ENCODE measurements around the gene NDUFA7. TPM values are rescaled to one million over a fixed set of nuclear protein-coding genes. Genes with fewer than 3 reads are reported as not detected.

The NDUFA7 gene
- total RNA-seq, 4 donors from 2014 or later, result 23.8 to 40.6 (median 32.8) TPM

GRCh38 chr19:8329996-8330395 lies 8.8 kb upstream of the NDUFA7 start:
- Histone ChIP-seq H3K27me3 (peaks cover 0 to 32% (median 5%) of the 10 kb centered on the region in 4 donors), H3K4me3 (no peak overlapping the region), H3K4me1 (peaks cover 13 to 23% (median 15%) of the 10 kb centered on the region in 3 donors), H3K36me3 (no peaks in the 10 kb centered on the region), H3K9me3 (no peaks in the 10 kb centered on the region), H3K27ac (no peak overlapping the region)
- WGBS, 2 donors, result 35 to 56% methylated on average over 3 of the region's 3 CpGs
- DNase-seq, result no peak
- TF ChIP-seq CTCF (IDR thresholded peaks at IDR 0.05) (no peak), POLR2A (IDR thresholded peaks at IDR 0.05) (no peak)
- intact Hi-C loops (cut with DNase I), result no loop called here

- no peak for DNase-seq
- Histone ChIP-seq H3K36me3 (peaks cover 0 to 22% (median 6%) of the 10 kb centered on the region in 3 donors), H3K27ac (peak overlapping the region in 1 of 4 donors; percentile 12), H3K9me3 (no peaks in the 10 kb centered on the region), H3K4me1 (peaks cover 16 to 37% (median 21%) of the 10 kb centered on the region in 3 donors), H3K27me3 (no peaks in the 10 kb centered on the region), H3K4me3 (no peak overlapping the region)
- TF ChIP-seq POLR2A (IDR thresholded peaks at IDR 0.05), result no peak
- TF ChIP-seq CTCF (IDR thresholded peaks at IDR 0.05), result no peak
- intact Hi-C loops (cut with DNase I), result no loop called here
- WGBS, 2 donors, result 69 to 72% methylated on average over 1 of the region's 3 CpGs
Observed at GRCh38 chr19:8325454-8325853, 4.3 kb upstream of the NDUFA7 start.

GRCh38 chr19:8324186-8325050 lies 3.2 kb upstream of the NDUFA7 start:
- 40 to 86% methylated on average over 4 to 5 of the region's 17 CpGs for WGBS, 2 donors
- H3K4me1 ChIP-seq, result peaks cover 25 to 47% (median 29%) of the 10 kb centered on the region in 3 donors
- intact Hi-C loops (cut with DNase I), result no loop called here
- H3K27me3 ChIP-seq, result no peaks in the 10 kb centered on the region
- H3K36me3 ChIP-seq, result peaks cover 0 to 22% (median 6%) of the 10 kb centered on the region in 3 donors
- no peaks in the 10 kb centered on the region for H3K9me3 ChIP-seq
- H3K4me3 ChIP-seq, result no peak overlapping the region
- no peak for TF ChIP-seq CTCF (IDR thresholded peaks at IDR 0.05)
- no peak for TF ChIP-seq POLR2A (IDR thresholded peaks at IDR 0.05)
- DNase-seq, result no peak
- peak overlapping the region in 2 of 4 donors; percentile 23 to 58 for H3K27ac ChIP-seq

- DNase-seq, result no peak
- peaks cover 25 to 47% (median 29%) of the 10 kb centered on the region in 3 donors for H3K4me1 ChIP-seq
- intact Hi-C loops (cut with DNase I), result no loop called here
- peak overlapping the region in 1 of 4 donors; percentile 58 for H3K27ac ChIP-seq
- TF ChIP-seq CTCF (IDR thresholded peaks at IDR 0.05), result no peak
- TF ChIP-seq POLR2A (IDR thresholded peaks at IDR 0.05), result no peak
- no peaks in the 10 kb centered on the region for H3K9me3 ChIP-seq
- WGBS, 2 donors, result 80% methylated on average over 1 of the region's 1 CpG; no CpG with 5 or more reads in 1 of the 2 donors
- no peaks in the 10 kb centered on the region for H3K27me3 ChIP-seq
- peaks cover 0 to 22% (median 6%) of the 10 kb centered on the region in 3 donors for H3K36me3 ChIP-seq
- H3K4me3 ChIP-seq, result no peak overlapping the region
Observed at GRCh38 chr19:8323781-8324185, 2.6 kb upstream of the NDUFA7 start.

GRCh38 chr19:8322638-8322997 lies 1.4 kb upstream of the NDUFA7 start:
- Histone ChIP-seq H3K27ac (peak overlapping the region; percentile 37 to 98 (median 96)), H3K4me3 (peak overlapping the region; percentile 70 to 96 (median 84))
- intact Hi-C loops (cut with DNase I), result no loop called here

More at GRCh38 chr19:8322638-8322997, 1.4 kb upstream of the NDUFA7 start:
- H3K27me3 ChIP-seq, result no peaks in the 10 kb centered on the region
- WGBS, 2 donors, result 12 to 44% methylated on average over 5 to 6 of the region's 7 CpGs
- TF ChIP-seq POLR2A (IDR thresholded peaks at IDR 0.05), result no peak
- no peak for TF ChIP-seq CTCF (IDR thresholded peaks at IDR 0.05)
- H3K4me1 ChIP-seq, result peaks cover 25 to 47% (median 29%) of the 10 kb centered on the region in 3 donors
- no peaks in the 10 kb centered on the region for H3K9me3 ChIP-seq
- no peak for DNase-seq
- peaks cover 0 to 32% (median 6%) of the 10 kb centered on the region in 3 donors for H3K36me3 ChIP-seq

All from esophagus squamous epithelium (tissue), 5 donors.